ENCODE data around the gene MID2.

DNA sequence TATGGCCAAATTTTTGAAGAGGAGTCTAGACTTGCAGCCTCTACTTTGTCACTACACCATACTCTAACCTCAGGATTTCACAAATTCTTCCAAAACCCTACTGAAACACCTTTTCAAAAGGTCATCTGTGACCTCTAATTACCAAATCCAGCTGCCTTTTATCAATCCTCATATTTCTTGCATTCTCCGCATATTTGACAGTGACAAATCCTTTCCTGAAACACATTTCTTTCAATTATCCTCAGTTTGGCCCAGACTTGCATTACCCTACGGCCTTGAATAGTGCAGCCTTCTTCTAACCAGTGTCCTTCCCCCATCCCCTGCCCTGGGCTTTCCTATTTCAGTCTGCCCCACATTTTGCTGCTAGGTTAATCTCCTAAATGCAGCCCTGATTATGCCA is 25.5 kb downstream of the MID2 start:
- TF ChIP-seq, protein P1, sequence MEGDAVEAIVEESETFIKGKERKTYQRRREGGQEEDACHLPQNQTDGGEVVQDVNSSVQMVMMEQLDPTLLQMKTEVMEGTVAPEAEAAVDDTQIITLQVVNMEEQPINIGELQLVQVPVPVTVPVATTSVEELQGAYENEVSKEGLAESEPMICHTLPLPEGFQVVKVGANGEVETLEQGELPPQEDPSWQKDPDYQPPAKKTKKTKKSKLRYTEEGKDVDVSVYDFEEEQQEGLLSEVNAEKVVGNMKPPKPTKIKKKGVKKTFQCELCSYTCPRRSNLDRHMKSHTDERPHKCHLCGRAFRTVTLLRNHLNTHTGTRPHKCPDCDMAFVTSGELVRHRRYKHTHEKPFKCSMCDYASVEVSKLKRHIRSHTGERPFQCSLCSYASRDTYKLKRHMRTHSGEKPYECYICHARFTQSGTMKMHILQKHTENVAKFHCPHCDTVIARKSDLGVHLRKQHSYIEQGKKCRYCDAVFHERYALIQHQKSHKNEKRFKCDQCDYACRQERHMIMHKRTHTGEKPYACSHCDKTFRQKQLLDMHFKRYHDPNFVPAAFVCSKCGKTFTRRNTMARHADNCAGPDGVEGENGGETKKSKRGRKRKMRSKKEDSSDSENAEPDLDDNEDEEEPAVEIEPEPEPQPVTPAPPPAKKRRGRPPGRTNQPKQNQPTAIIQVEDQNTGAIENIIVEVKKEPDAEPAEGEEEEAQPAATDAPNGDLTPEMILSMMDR (IDR thresholded peaks at IDR 0.05): no peak
- no peak for TF ChIP-seq POLR2A (IDR thresholded peaks at IDR 0.05)
- TF ChIP-seq POLR2AphosphoS5 (IDR thresholded peaks at IDR 0.05; ENCODE audit: insufficient read depth in 1 of 2, low read depth in 1 of 2): no peak
